WTC11 (cell line): ENCODE results near the gene DRC3. TPM values are rescaled to one million over a fixed set of nuclear protein-coding genes. Genes with fewer than 3 reads are reported as not detected.

Source experiments
- ATAC-seq: fragments of 200-7000 bp; cut with Tn5 transposase; 2 replicates; pipeline ENCODE4 v1.10.0; 2021; ENCODE audit warnings: mild to moderate bottlenecking, moderate library complexity
- CTCF ChIA-PET: fragments of 300-600 bp; sonication (Branson Sonifier 250); formaldehyde crosslinking; loops from one replicate; lab custom pipeline; 2021; ENCODE audit warnings: antibody characterized with exemption; lab: Charles Lee
- POLR2A ChIA-PET: fragments of 350-600 bp; sonication (Branson Sonifier 250); formaldehyde crosslinking; loops from one replicate; lab custom pipeline; 2021; ENCODE audit warnings: antibody characterized with exemption; lab: Charles Lee
- DNase-seq: peaks from one replicate; pipeline ENCODE4 v3.0.0; 2021; ENCODE audit warnings: low spot score
- H3K27ac Mint-ChIP-seq: 2 replicates; pipeline ENCODE4 v1.8.0; 2021; ENCODE audit warnings: mixed read lengths
- H3K27me3 Mint-ChIP-seq: 2 replicates; pipeline ENCODE4 v1.8.0; 2021; ENCODE audit warnings: low read depth, mild to moderate bottlenecking, moderate library complexity, mixed read lengths
- H3K36me3 Mint-ChIP-seq: 2 replicates; pipeline ENCODE4 v1.8.0; 2021; ENCODE audit warnings: mixed read lengths
- H3K4me1 Mint-ChIP-seq: 2 replicates; pipeline ENCODE4 v1.8.0; 2022; ENCODE audit warnings: mixed read lengths
- H3K4me3 Mint-ChIP-seq: 2 replicates; pipeline ENCODE4 v1.8.0; 2021; ENCODE audit warnings: mild to moderate bottlenecking, moderate library complexity, mixed read lengths
- H3K9me3 Mint-ChIP-seq: 2 replicates; pipeline ENCODE4 v1.8.0; 2021; ENCODE audit warnings: mixed read lengths
- ATF1 ChIP-seq: sonication (generic); formaldehyde crosslinking; IDR thresholded peaks from 2 replicates; pipeline ENCODE4 v1.8.1; 2023; ENCODE audit warnings: mild to moderate bottlenecking, moderate library complexity, missing genetic modification reagents
- ATF3 ChIP-seq: sonication (generic); formaldehyde crosslinking; conservative IDR thresholded peaks from 2 replicates; pipeline ENCODE4 v1.8.1; 2022; ENCODE audit warnings: mild to moderate bottlenecking, missing genetic modification reagents
- CREM ChIP-seq: sonication (generic); formaldehyde crosslinking; IDR thresholded peaks from 2 replicates; pipeline ENCODE4 v1.8.1; 2022; ENCODE audit warnings: mild to moderate bottlenecking, missing genetic modification reagents, moderate library complexity
- ESRRA ChIP-seq: sonication (generic); formaldehyde crosslinking; IDR thresholded peaks from 2 replicates; pipeline ENCODE4 v1.8.1; 2022; ENCODE audit warnings: mild to moderate bottlenecking, missing genetic modification reagents, borderline replicate concordance
- FOXK1 ChIP-seq: sonication (generic); formaldehyde crosslinking; IDR thresholded peaks from 2 replicates; pipeline ENCODE4 v1.8.0; 2022; ENCODE audit warnings: mild to moderate bottlenecking, moderate library complexity, missing genetic modification reagents
- GABPB1 ChIP-seq: sonication (generic); formaldehyde crosslinking; IDR thresholded peaks from 2 replicates; pipeline ENCODE4 v1.8.1; 2023; ENCODE audit warnings: mild to moderate bottlenecking, missing genetic modification reagents
- IRF2 ChIP-seq: sonication (generic); formaldehyde crosslinking; IDR thresholded peaks from 2 replicates; pipeline ENCODE4 v1.8.0; 2022; ENCODE audit warnings: low read depth, missing genetic modification reagents, borderline replicate concordance
- JUN ChIP-seq: sonication (generic); formaldehyde crosslinking; IDR thresholded peaks from 2 replicates; pipeline ENCODE4 v1.8.0; 2023; ENCODE audit warnings: mild to moderate bottlenecking, missing genetic modification reagents
- MYBL2 ChIP-seq: sonication (generic); formaldehyde crosslinking; IDR thresholded peaks from 2 replicates; pipeline ENCODE4 v1.8.1; 2023; ENCODE audit warnings: mild to moderate bottlenecking, moderate library complexity, missing genetic modification reagents
- NFE2L1 ChIP-seq: sonication (generic); formaldehyde crosslinking; IDR thresholded peaks from 2 replicates; pipeline ENCODE4 v1.8.1; 2023; ENCODE audit warnings: missing genetic modification reagents
- NR1H2 ChIP-seq: sonication (generic); formaldehyde crosslinking; IDR thresholded peaks from 2 replicates; pipeline ENCODE4 v1.9.0; 2021; ENCODE audit warnings: mild to moderate bottlenecking, moderate library complexity, missing genetic modification reagents
- NR2C2 ChIP-seq: sonication (generic); formaldehyde crosslinking; IDR thresholded peaks from 2 replicates; pipeline ENCODE4 v1.8.0; 2022; ENCODE audit warnings: mild to moderate bottlenecking, missing genetic modification reagents
- RORB ChIP-seq: fragments of 250-450 bp; sonication (Bioruptor Pico); IDR thresholded peaks from 2 replicates; pipeline ENCODE4 v1.9.0; 2021; ENCODE audit warnings: mild to moderate bottlenecking
- TEAD1 ChIP-seq: sonication (generic); formaldehyde crosslinking; IDR thresholded peaks from 2 replicates; pipeline ENCODE4 v1.8.0; 2022; ENCODE audit warnings: mild to moderate bottlenecking, missing genetic modification reagents
- ZNF121 ChIP-seq: sonication (generic); formaldehyde crosslinking; IDR thresholded peaks from 2 replicates; pipeline ENCODE4 v1.8.0; 2023; ENCODE audit warnings: missing genetic modification reagents
- ZNF232 ChIP-seq: sonication (generic); formaldehyde crosslinking; IDR thresholded peaks from 2 replicates; pipeline ENCODE4 v1.8.0; 2022; ENCODE audit warnings: mild to moderate bottlenecking, missing genetic modification reagents
- ZNF425 ChIP-seq: fragments of 250-450 bp; sonication (Bioruptor Pico); conservative IDR thresholded peaks from 2 replicates; pipeline ENCODE4 v1.9.0; 2021; ENCODE audit warnings: mild to moderate bottlenecking
- ZNF671 ChIP-seq: fragments of 250-450 bp; sonication (Bioruptor Pico); IDR thresholded peaks from 2 replicates; pipeline ENCODE4 v1.8.0; 2021; ENCODE audit warnings: mild to moderate bottlenecking
- total RNA-seq: library from RNA; stranded (reverse); gene quantifications from 3 replicates; pipeline ENCODE4 v1.2.3, GENCODE V29; 2021
- TF ChIP-seq, protein P1 (sequence below): sonication (generic); formaldehyde crosslinking; IDR thresholded peaks from 2 replicates; pipeline ENCODE4 v1.8.1; 2023; ENCODE audit warnings: mild to moderate bottlenecking, missing genetic modification reagents
- TF ChIP-seq, protein P2 (sequence below): sonication (generic); formaldehyde crosslinking; IDR thresholded peaks from 2 replicates; pipeline ENCODE4 v1.8.0; 2022; ENCODE audit warnings: mild to moderate bottlenecking, missing genetic modification reagents
- TF ChIP-seq, protein P3 (sequence below): sonication (generic); formaldehyde crosslinking; IDR thresholded peaks from 2 replicates; pipeline ENCODE4 v1.8.0; 2022; ENCODE audit warnings: mild to moderate bottlenecking, missing genetic modification reagents
- TF ChIP-seq, protein P4 (sequence below): sonication (generic); formaldehyde crosslinking; IDR thresholded peaks from 2 replicates; pipeline ENCODE4 v1.8.0; 2023; ENCODE audit warnings: missing genetic modification reagents

The DRC3 gene
- total RNA-seq, 1 experiment from 2014 or later: 0.42 TPM

DNA sequence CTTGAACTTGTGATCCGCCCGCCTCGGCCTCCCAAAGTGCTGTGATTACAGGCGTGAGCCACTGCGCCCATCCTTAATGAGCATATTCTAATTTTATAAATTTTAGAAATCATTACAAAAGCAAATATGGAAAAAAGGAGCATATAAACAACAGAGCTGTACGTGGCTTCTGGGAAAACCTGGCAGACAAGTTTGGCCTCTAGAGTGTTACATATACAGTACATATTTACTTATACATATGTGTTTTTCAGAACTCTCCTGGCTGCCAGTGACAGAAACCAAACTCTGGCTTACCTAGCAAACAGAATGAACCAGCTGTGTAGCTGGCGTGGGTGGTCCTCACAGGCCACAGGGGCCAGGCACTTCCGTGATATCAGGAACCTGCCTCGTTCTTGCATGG, 10.1 kb downstream of the DRC3 start:
- TF ChIP-seq TEAD1 (CRISPR knock-in tag): no peak
- ATAC-seq (no peak), DNase-seq (no peak)
- Mint-ChIP-seq H3K27me3 (no peaks in the 10 kb centered on the region), H3K4me3 (no peak overlapping the region), H3K9me3 (no peaks in the 10 kb centered on the region), H3K4me1 (no peaks in the 10 kb centered on the region), H3K27ac (no peak overlapping the region), H3K36me3 (no peaks in the 10 kb centered on the region)
- POLR2A ChIA-PET: no interaction called here
- CTCF ChIA-PET: interaction anchor here (0.6 to 1.5 kb wide), 2 partner anchors 11 to 112 kb away, joined by 3 to 9 read pairs; no protein-coding TSS in a partner anchor

DNA sequence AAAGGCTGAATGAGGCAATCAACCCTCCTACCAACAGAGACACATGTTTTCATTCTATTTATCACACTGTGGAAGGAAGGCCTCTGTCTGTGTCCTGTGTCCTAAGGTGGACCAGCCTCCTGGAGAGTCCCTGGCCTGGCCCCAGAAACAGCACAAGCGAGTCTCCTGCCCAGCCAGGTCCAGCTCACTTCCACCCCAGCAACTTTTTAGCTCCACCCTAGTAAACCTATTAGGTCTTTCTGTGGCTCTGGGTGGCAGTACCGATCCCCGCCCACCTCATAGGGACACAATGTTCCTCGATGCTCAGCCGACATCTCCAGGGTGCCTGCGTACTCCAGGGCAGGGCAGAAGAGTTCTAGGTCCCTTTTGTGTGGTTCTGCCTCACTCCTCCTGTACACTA, 10.7 kb downstream of the DRC3 start:
- ChIA-PET CTCF (interaction anchor here (0.6 to 1.5 kb wide), 3 partner anchors 11 to 112 kb away, joined by 3 to 9 read pairs (median 5); partner anchors contain the start of genes DRC3 and TOM1L2), POLR2A (interaction anchor here (1.6 kb wide), 1 partner anchor 11 kb away, joined by 4 read pairs; the partner anchor contains the start of genes DRC3 and TOM1L2)
- Mint-ChIP-seq H3K9me3 (no peaks in the 10 kb centered on the region), H3K4me1 (no peaks in the 10 kb centered on the region), H3K27me3 (no peaks in the 10 kb centered on the region), H3K27ac (no peak overlapping the region), H3K4me3 (no peak overlapping the region), H3K36me3 (no peaks in the 10 kb centered on the region)
- DNase-seq (no peak), ATAC-seq (no peak)
- TF ChIP-seq RORB: no peak
- TF ChIP-seq FOXK1: no peak
- no peak for TF ChIP-seq NR1H2 (CRISPR knock-in tag)

GRCh38 chr17:17983776-17984175, 11.1 kb downstream of the DRC3 start:
- no peaks in the 10 kb centered on the region for H3K27me3 Mint-ChIP-seq
- H3K36me3 Mint-ChIP-seq: no peaks in the 10 kb centered on the region
- no peak overlapping the region for H3K27ac Mint-ChIP-seq
- ATAC-seq: no peak
- no peak overlapping the region for H3K4me3 Mint-ChIP-seq
- ChIA-PET POLR2A (interaction anchor here (1.6 kb wide), 1 partner anchor 11 kb away, joined by 4 read pairs; the partner anchor contains the start of genes DRC3 and TOM1L2), CTCF (interaction anchor here (1.0 to 1.5 kb wide), 2 partner anchors 10 to 11 kb away, joined by 5 to 9 read pairs; partner anchors contain the start of genes DRC3 and TOM1L2)
- H3K4me1 Mint-ChIP-seq: no peaks in the 10 kb centered on the region
- no peak for DNase-seq
- no peaks in the 10 kb centered on the region for H3K9me3 Mint-ChIP-seq
- TF ChIP-seq MYBL2 (CRISPR knock-in tag) (no peak), ZNF121 (CRISPR knock-in tag) (no peak), ZNF671 (no peak), IRF2 (CRISPR knock-in tag) (no peak), JUN (CRISPR knock-in tag) (no peak), NR2C2 (CRISPR knock-in tag) (no peak), ZNF425 (CRISPR knock-in tag) (no peak)
- TF ChIP-seq, protein P1, sequence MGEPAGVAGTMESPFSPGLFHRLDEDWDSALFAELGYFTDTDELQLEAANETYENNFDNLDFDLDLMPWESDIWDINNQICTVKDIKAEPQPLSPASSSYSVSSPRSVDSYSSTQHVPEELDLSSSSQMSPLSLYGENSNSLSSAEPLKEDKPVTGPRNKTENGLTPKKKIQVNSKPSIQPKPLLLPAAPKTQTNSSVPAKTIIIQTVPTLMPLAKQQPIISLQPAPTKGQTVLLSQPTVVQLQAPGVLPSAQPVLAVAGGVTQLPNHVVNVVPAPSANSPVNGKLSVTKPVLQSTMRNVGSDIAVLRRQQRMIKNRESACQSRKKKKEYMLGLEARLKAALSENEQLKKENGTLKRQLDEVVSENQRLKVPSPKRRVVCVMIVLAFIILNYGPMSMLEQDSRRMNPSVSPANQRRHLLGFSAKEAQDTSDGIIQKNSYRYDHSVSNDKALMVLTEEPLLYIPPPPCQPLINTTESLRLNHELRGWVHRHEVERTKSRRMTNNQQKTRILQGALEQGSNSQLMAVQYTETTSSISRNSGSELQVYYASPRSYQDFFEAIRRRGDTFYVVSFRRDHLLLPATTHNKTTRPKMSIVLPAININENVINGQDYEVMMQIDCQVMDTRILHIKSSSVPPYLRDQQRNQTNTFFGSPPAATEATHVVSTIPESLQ (CRISPR knock-in tag): no peak

GRCh38 chr17:17985153-17985552, 12.5 kb downstream of the DRC3 start:
- H3K4me1 Mint-ChIP-seq: no peaks in the 10 kb centered on the region
- no peak overlapping the region for H3K27ac Mint-ChIP-seq
- H3K4me3 Mint-ChIP-seq: no peak overlapping the region
- ATAC-seq: no peak
- H3K27me3 Mint-ChIP-seq: no peaks in the 10 kb centered on the region
- H3K36me3 Mint-ChIP-seq: no peaks in the 10 kb centered on the region
- POLR2A ChIA-PET: interaction anchor here (1.6 kb wide), 1 partner anchor 13 kb away, joined by 4 read pairs; the partner anchor contains the start of genes DRC3 and TOM1L2
- no peak for DNase-seq
- CTCF ChIA-PET: interaction anchor here (0.6 to 1.8 kb wide), 7 partner anchors 9 to 279 kb away, joined by 3 to 14 read pairs (median 3); no protein-coding TSS in a partner anchor
- H3K9me3 Mint-ChIP-seq: no peaks in the 10 kb centered on the region
- TF ChIP-seq, protein P2, sequence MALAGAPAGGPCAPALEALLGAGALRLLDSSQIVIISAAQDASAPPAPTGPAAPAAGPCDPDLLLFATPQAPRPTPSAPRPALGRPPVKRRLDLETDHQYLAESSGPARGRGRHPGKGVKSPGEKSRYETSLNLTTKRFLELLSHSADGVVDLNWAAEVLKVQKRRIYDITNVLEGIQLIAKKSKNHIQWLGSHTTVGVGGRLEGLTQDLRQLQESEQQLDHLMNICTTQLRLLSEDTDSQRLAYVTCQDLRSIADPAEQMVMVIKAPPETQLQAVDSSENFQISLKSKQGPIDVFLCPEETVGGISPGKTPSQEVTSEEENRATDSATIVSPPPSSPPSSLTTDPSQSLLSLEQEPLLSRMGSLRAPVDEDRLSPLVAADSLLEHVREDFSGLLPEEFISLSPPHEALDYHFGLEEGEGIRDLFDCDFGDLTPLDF: no peak
- TF ChIP-seq NFE2L1 (CRISPR knock-in tag): no peak
- TF ChIP-seq ZNF232 (CRISPR knock-in tag): no peak
- no peak for TF ChIP-seq CREM (CRISPR knock-in tag)
- no peak for TF ChIP-seq MYBL2 (CRISPR knock-in tag)
- no peak for TF ChIP-seq ATF1
- TF ChIP-seq, protein P3, sequence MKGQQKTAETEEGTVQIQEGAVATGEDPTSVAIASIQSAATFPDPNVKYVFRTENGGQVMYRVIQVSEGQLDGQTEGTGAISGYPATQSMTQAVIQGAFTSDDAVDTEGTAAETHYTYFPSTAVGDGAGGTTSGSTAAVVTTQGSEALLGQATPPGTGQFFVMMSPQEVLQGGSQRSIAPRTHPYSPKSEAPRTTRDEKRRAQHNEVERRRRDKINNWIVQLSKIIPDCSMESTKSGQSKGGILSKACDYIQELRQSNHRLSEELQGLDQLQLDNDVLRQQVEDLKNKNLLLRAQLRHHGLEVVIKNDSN (CRISPR knock-in tag): no peak
- TF ChIP-seq ESRRA (CRISPR knock-in tag): no peak
- TF ChIP-seq ATF3 (CRISPR knock-in tag): no peak
- TF ChIP-seq, protein P4, sequence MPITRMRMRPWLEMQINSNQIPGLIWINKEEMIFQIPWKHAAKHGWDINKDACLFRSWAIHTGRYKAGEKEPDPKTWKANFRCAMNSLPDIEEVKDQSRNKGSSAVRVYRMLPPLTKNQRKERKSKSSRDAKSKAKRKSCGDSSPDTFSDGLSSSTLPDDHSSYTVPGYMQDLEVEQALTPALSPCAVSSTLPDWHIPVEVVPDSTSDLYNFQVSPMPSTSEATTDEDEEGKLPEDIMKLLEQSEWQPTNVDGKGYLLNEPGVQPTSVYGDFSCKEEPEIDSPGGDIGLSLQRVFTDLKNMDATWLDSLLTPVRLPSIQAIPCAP (CRISPR knock-in tag): no peak
- TF ChIP-seq GABPB1 (CRISPR knock-in tag): no peak
- no peak for TF ChIP-seq TEAD1 (CRISPR knock-in tag)
